SK-N-SH treated with all-trans-retinoic acid at 6 μM for 48 hours (cell line): ENCODE results near the gene GPC6.
"Not testable (repeated sequence)": the region's sequence is repeated elsewhere in the genome, so short reads cannot be mapped to it uniquely, and the experiment has no call there.

Experiments
- PATZ1 ChIP-seq: fragments of 250-450 bp; sonication (Bioruptor Pico); IDR thresholded peaks from 2 replicates; pipeline ENCODE4 v1.8.0; 2020; ENCODE audit warnings: mild to moderate bottlenecking, moderate library complexity, borderline replicate concordance
- TCF4 ChIP-seq: fragments of 250-450 bp; sonication (Bioruptor Pico); IDR thresholded peaks from 2 replicates; pipeline ENCODE4 v1.8.0; 2021; ENCODE audit warnings: mild to moderate bottlenecking, moderate library complexity, borderline replicate concordance

GRCh38 chr13:94302847-94303565 is 1076.4 kb downstream of the GPC6 start:
- TF ChIP-seq TCF4, PATZ1 (CRISPR knock-in tag): not testable (repeated sequence)
